ENCODE data around the gene CCL26.
"Not testable (repeated sequence)": the region's sequence is repeated elsewhere in the genome, so short reads cannot be mapped to it uniquely, and the experiment has no call there.

Gene CCL26

GRCh38 chr7:75795831-75796285 is 23.8 kb upstream of the CCL26 start:
- Histone ChIP-seq H3K27ac (no peak overlapping the region), H3K4me2 (no peak overlapping the region), H3K9ac (no peak overlapping the region)

DNA sequence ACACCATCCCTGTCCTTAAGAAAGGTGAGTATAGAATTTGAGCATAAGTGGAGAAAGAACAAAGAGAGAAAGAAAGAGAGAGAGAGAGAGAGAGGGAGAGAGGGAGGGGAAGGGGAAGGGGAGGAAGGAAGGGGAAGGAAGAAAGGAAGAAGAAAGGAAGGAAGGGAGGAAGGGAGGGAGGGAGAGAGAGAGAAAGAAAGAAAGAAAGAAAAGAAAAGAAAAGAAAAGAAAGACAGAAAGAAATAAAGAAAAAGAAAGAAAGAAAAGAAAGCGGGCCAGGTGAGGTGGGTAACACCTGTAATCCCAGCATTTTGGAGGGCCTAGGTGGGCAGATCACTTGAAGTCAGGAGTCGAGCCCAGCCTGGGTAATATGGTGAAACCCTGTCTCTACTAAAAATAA is 21.7 kb upstream of the CCL26 start:
- Histone ChIP-seq H3K27ac (no peak overlapping the region), H3K27me3 (no peaks in the 10 kb centered on the region), H3K4me3 (no peak overlapping the region), H3K9ac (no peak overlapping the region), H3K4me2 (no peak overlapping the region), H3K9me3 (no peaks in the 10 kb centered on the region), H3K36me3 (no peaks in the 10 kb centered on the region), H3K4me1 (peaks cover 12% of the 10 kb centered on the region), H4K20me1 (no peaks in the 10 kb centered on the region)
- TF ChIP-seq Cebpa-rat (IDR thresholded peaks at IDR 0.05), result no peak

More at GRCh38 chr7:75795831-75796285, 23.8 kb upstream of the CCL26 start:
- no peaks in the 10 kb centered on the region for H3K27me3 ChIP-seq
- no peaks in the 10 kb centered on the region for H3K9me3 ChIP-seq
- H4K20me1 ChIP-seq, result no peaks in the 10 kb centered on the region
- no peaks in the 10 kb centered on the region for H3K36me3 ChIP-seq
- no peak for TF ChIP-seq Cebpa-rat (IDR thresholded peaks at IDR 0.05)
- no peak overlapping the region for H3K4me3 ChIP-seq
- H3K4me1 ChIP-seq, result peaks cover 15% of the 10 kb centered on the region

- not testable (repeated sequence) for H3K36me3 ChIP-seq, H3K4me2 ChIP-seq, H3K4me1 ChIP-seq, H3K27me3 ChIP-seq, H3K4me3 ChIP-seq, H3K27ac ChIP-seq, H3K9me3 ChIP-seq, H3K9ac ChIP-seq, H4K20me1 ChIP-seq
Measured at GRCh38 chr7:75792567-75792966, 20.6 kb upstream of the CCL26 start.

GRCh38 chr7:75789361-75789924 is 17.4 kb upstream of the CCL26 start:
- Histone ChIP-seq H3K36me3 (no peaks in the 10 kb centered on the region), H4K20me1 (no peaks in the 10 kb centered on the region), H3K9ac (no peak overlapping the region), H3K27me3 (no peaks in the 10 kb centered on the region), H3K4me1 (peaks cover under 1% of the 10 kb centered on the region; the same call in 1 of the 2 replicates), H3K27ac (no peak overlapping the region), H3K4me2 (no peak overlapping the region), H3K9me3 (no peaks in the 10 kb centered on the region), H3K4me3 (no peak overlapping the region)
- TF ChIP-seq Cebpa-rat (IDR thresholded peaks at IDR 0.05), result no peak

DNA sequence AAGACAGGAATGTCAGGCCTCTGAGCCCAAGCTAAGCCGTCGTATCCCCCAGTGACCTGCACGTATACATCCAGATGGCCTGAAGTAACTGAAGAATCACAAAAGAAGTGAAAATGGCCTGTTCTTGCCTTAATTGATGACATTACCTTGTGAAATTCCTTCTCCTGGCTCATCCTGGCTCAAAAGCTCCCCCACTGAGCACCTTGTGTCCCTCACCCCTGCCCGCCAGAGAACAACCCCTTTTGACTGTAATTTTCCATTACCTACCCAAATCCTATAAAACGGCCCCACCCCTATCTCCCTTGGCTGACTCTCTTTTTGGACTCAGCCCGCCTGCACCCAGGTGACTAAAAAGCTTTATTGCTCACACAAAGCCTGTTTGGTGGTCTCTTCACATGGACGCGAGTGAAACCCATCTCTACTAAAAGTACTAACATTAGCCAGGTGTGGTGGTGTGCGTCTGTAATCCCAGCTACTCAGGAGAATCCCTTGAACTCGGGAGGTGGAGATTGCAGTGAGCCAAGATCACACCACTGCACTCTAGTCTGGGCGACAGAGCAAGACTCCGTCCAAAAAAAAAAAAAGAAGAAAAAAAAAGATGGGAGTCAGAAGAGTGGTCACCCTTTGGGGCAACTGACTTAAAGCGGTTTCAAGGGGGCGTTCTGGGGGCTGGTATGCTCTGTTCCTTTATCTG is 16.3 kb upstream of the CCL26 start:
- H3K4me2 ChIP-seq, H3K27me3 ChIP-seq, H3K9ac ChIP-seq, H3K27ac ChIP-seq, H3K4me3 ChIP-seq, H4K20me1 ChIP-seq, H3K4me1 ChIP-seq, H3K9me3 ChIP-seq, H3K36me3 ChIP-seq: not testable (repeated sequence)

DNA sequence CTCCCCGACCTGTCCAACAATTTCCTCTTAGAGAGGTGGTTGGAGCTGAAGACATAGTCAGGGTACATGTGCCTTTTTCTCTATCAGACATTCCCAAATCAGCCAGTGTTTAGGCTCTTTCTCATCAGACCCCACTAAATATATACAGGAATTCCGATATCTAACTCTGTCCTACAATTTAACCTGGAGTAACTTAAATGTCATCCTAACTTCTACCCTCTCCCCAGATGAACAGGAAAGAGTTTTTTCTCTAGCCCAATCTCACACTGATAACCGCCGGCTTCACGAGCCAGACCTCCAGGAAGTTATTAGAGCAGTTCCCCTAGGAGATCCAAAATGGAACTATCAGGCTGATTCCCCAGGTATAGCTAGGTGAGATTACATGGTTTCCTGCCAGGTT is 11.0 kb upstream of the CCL26 start:
- not testable (repeated sequence) for H3K4me1 ChIP-seq, H4K20me1 ChIP-seq, H3K36me3 ChIP-seq

GRCh38 chr7:75780647-75781273 is 8.7 kb upstream of the CCL26 start:
- Histone ChIP-seq H3K9me3 (peaks cover 24% of the 10 kb centered on the region), H3K4me1 (peaks cover 21% of the 10 kb centered on the region)
- H4K20me1 ChIP-seq, H3K27me3 ChIP-seq, H3K4me3 ChIP-seq, H3K4me2 ChIP-seq, H3K27ac ChIP-seq, H3K36me3 ChIP-seq, H3K9ac ChIP-seq: not testable (repeated sequence)

More for the DNA sequence above, 11.0 kb upstream of the CCL26 start:
- peaks cover 18% of the 10 kb centered on the region for H3K9me3 ChIP-seq
- H3K9ac ChIP-seq, H3K4me3 ChIP-seq, H3K27ac ChIP-seq, H3K27me3 ChIP-seq, H3K4me2 ChIP-seq: not testable (repeated sequence)

- H3K27me3 ChIP-seq, H3K9ac ChIP-seq, H3K4me2 ChIP-seq, H3K36me3 ChIP-seq, H4K20me1 ChIP-seq, H3K27ac ChIP-seq, H3K4me3 ChIP-seq: not testable (repeated sequence)
- Histone ChIP-seq H3K4me1 (peaks cover 28% of the 10 kb centered on the region), H3K9me3 (peaks cover 24% of the 10 kb centered on the region)
Measured at GRCh38 chr7:75779516-75779915, 7.5 kb upstream of the CCL26 start.

DNA sequence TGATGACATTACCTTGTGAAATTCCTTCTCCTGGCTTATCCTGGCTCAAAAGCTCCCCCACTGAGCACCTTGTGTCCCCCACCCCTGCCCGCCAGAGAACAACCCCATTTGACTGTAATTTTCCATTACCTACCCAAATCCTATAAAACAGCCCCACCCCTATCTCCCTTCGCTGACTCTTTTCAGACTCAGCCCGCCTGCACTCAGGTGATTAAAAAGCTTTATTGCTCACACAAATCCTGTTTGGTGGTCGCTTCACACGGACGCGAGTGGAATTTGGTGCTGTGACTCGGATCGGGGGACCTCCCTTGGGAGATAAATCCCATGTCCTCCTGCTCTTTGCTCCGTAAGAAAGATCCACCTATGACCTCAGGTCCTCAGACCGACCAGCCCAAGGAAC is 7.0 kb upstream of the CCL26 start:
- H3K27ac ChIP-seq, result not testable (repeated sequence)

GRCh38 chr7:75776295-75776971 is 4.4 kb upstream of the CCL26 start:
- Histone ChIP-seq H3K27me3 (no peaks in the 10 kb centered on the region), H3K4me3 (no peak overlapping the region; the same call in 1 of the 2 replicates), H3K27ac (peak overlapping the region; percentile 65), H3K4me2 (peak overlapping the region; percentile 60), H3K4me1 (peaks cover 37% of the 10 kb centered on the region), H3K9me3 (peaks cover 8% of the 10 kb centered on the region; the same call in 1 of the 2 replicates), H3K9ac (no peak overlapping the region), H3K36me3 (no peaks in the 10 kb centered on the region), H4K20me1 (no peaks in the 10 kb centered on the region)
- TF ChIP-seq Cebpa-rat (IDR thresholded peaks at IDR 0.05), result peak; percentile 52; the same call in 1 of the 2 replicates

More for the DNA sequence above, 7.0 kb upstream of the CCL26 start:
- H3K27me3 ChIP-seq, H3K36me3 ChIP-seq, H4K20me1 ChIP-seq, H3K4me2 ChIP-seq, H3K9ac ChIP-seq, H3K4me3 ChIP-seq: not testable (repeated sequence)
- H3K4me1 ChIP-seq, result peaks cover 28% of the 10 kb centered on the region
- peaks cover 24% of the 10 kb centered on the region for H3K9me3 ChIP-seq

DNA sequence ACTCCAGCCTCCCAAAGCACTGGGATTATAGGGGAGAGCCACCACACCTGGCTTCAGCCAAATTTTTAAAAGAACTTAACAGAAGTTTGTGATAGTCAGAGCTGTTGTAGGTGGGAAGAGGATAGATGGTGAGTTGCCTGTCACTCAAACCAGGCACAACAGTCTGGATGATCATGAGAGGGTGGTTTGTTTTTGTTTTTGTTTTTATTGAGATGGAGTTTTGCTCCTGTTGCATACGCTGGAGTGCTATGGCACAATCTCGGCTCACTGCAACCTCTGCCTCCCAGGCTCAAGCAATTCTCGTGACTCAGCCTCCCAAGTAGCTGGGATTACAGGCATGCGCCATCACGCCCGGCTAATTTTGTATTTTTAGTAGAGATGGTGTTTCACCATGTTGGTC is 1.9 kb upstream of the CCL26 start:
- H3K4me2 ChIP-seq, H4K20me1 ChIP-seq, H3K27ac ChIP-seq, H3K27me3 ChIP-seq, H3K9ac ChIP-seq, H3K9me3 ChIP-seq, H3K36me3 ChIP-seq, H3K4me3 ChIP-seq: not testable (repeated sequence)
- peaks cover 37% of the 10 kb centered on the region for H3K4me1 ChIP-seq
